GM10266 (cell line): ENCODE measurements around the gene STK11.

Experiments used
- DNase-seq: peaks from one replicate; pipeline ENCODE4 v3.0.0; 2012; ENCODE audit errors: extremely low spot score
- TF ChIP-seq, protein P1 (sequence below): IDR thresholded peaks from 2 replicates; pipeline ENCODE4 v1.5.1; 2012; ENCODE audit warnings: mild to moderate bottlenecking, low read depth; ENCODE audit not compliant: control insufficient read depth, insufficient read depth; ENCODE audit errors: missing control alignments

Gene STK11

DNA sequence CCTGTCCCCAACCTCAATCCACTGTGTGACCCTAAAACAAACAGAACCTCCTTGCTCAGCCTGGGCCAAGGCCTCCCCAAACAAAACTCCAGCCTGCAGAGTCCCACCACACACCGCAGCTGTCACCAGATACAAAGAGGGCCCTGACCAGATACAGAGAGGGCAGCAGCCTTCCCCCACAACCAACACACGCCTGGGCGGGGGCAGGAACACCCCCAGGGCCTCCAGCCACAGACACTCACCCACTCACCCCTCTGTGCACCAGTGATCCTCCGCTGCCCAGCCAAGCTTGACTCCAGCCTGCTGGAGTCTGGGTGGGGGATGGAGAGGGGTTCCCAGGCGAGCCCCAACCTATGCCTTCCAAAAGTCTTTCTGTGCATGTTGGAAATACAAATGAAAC, 57.6 kb downstream of the STK11 start:
- no peak for DNase-seq
- TF ChIP-seq, protein P1, sequence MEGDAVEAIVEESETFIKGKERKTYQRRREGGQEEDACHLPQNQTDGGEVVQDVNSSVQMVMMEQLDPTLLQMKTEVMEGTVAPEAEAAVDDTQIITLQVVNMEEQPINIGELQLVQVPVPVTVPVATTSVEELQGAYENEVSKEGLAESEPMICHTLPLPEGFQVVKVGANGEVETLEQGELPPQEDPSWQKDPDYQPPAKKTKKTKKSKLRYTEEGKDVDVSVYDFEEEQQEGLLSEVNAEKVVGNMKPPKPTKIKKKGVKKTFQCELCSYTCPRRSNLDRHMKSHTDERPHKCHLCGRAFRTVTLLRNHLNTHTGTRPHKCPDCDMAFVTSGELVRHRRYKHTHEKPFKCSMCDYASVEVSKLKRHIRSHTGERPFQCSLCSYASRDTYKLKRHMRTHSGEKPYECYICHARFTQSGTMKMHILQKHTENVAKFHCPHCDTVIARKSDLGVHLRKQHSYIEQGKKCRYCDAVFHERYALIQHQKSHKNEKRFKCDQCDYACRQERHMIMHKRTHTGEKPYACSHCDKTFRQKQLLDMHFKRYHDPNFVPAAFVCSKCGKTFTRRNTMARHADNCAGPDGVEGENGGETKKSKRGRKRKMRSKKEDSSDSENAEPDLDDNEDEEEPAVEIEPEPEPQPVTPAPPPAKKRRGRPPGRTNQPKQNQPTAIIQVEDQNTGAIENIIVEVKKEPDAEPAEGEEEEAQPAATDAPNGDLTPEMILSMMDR: no peak

DNA sequence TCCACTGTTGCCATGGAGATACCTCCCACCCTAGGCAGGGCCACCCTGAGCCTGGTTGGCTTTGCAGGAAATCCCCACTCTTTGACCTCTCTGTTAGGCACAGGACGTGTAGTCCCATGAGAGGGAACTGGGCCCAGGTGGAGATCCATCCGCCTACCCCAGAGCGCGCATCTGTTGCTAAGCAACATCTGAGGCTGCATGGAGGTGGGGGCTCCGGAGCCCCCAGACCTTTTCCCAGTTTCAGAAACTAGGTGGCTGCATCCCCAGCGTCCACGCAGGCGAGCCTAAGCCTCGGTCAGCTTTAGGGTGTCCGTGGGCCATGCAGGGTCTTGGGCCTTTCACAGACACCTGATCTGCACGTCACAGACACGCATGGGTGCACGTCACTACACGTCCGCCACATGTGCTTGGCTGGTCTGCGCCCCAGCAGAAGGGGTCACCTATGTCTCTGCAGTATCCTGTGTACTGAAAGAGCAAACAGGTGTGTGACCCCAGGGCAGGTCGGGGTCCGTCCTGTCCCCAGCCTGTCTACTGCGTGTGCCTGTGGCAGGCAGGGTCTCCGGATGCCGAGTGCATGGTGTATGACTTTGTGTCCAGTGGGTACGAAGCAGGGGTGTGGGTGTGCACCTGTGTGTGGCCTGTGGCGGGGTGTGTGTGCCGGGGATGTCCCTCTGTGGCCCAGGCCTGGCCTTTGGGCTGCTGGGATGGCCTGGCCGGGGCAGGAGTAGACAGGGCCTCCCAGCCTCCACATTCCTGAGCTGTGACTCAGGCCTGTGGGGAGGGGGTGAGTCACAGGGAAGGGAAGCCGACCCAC, 59.4 kb downstream of the STK11 start:
- TF ChIP-seq, protein P1: no peak
- DNase-seq: no peak

GRCh38 chr19:1265615-1266128, 60.1 kb downstream of the STK11 start:
- no peak for DNase-seq

GRCh38 chr19:1266129-1266915, 60.7 kb downstream of the STK11 start:
- TF ChIP-seq, protein P1: peak; percentile 15
- peak; percentile 96 for DNase-seq

More at GRCh38 chr19:1265615-1266128, 60.1 kb downstream of the STK11 start:
- TF ChIP-seq, protein P1: no peak

- peak; percentile 77 for DNase-seq
- TF ChIP-seq, protein P1: peak; percentile 99
Observed at GRCh38 chr19:1266916-1267476, 61.4 kb downstream of the STK11 start.

DNA sequence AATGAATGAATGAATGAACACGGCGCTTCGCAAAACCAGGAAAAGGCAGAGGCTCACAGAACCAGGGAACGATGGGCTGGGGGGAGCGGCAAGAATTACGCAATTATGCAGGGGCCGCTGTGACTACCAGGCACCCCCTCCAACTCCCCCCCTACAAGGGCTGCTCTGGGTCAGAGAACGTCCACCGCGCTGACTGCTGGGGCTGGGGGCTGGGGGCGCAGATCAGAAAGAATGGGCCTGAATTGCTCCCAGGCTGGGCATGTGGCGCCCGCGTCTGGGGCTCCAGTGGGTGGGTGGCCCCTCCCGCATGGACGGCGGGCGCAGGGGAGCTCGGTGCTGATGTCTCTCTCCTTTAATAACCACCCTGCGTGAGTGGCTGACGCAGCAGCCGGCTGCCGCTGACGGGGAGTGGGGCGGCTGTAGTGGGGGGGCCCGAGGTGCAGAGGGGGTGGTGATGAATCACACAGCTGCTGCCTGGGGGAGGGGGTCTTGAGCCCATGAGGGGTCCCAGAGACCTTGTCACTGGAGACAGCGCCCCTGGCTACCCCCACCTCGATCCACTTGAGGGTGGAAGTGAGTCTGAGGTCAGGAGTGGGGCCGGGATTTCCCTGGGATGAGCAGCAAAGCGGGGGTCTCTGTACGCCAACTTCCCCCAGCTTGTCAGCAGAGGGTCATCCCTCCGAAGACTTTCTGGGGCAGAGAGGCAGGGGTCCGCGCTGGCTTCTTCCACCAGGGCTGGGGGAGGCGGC, 62.1 kb downstream of the STK11 start:
- no peak for DNase-seq
- TF ChIP-seq, protein P1: no peak
